IMR-90 (cell line): ENCODE results near the gene KIAA1328. TPM values are rescaled to one million over a fixed set of nuclear protein-coding genes. Genes with fewer than 3 reads are reported as not detected.
A peak's percentile ranks its signal among the peaks of the same experiment; 100 is the strongest.

Experiments
- ATAC-seq: fragments of 200-7000 bp; cut with Tn5 transposase; 2 replicates; pipeline ENCODE4 v1.9.1; 2020; ENCODE audit warnings: low read depth, mild to moderate bottlenecking, moderate library complexity
- BruUV-seq: library from RNA; stranded (reverse); fragments of 400-500 nt; replicated peaks from 2 replicates; lab custom pipeline; 2021; lab: Mats Ljungman, UMichigan
- CTCF ChIA-PET: fragments of 300-600 bp; formaldehyde crosslinking; extraction: SDS; loops from one replicate; lab custom pipeline; 2021; ENCODE audit warnings: antibody characterized with exemption; lab: Yijun Ruan, JAX
- POLR2A ChIA-PET: fragments of 300-600 bp; sonication (Branson Sonifier 250); formaldehyde crosslinking; loops from one replicate; lab custom pipeline; 2022; ENCODE audit warnings: antibody characterized with exemption; ENCODE audit not compliant: unreplicated experiment; lab: Charles Lee
- DNase-seq: peaks from one replicate; pipeline ENCODE4 v3.0.0; 2013
- H2AFZ ChIP-seq: replicated peaks from 2 replicates; pipeline ENCODE3; 2013; ENCODE audit warnings: low read length, mild to moderate bottlenecking; ENCODE audit not compliant: poor library complexity
- H2AK5ac ChIP-seq: 2 replicates; pipeline ENCODE4 v1.6.1; 2013; ENCODE audit warnings: low read depth, low read length, inconsistent platforms
- H2AK9ac ChIP-seq: replicated peaks from 2 replicates; pipeline ENCODE3; 2013; ENCODE audit warnings: mild to moderate bottlenecking, low read depth, low read length, moderate library complexity; ENCODE audit not compliant: poor library complexity
- H2BK120ac ChIP-seq: 2 replicates; pipeline ENCODE4 v1.6.1; 2013; ENCODE audit warnings: low read depth, low read length, inconsistent platforms
- H2BK15ac ChIP-seq: 3 replicates; pipeline ENCODE4 v1.6.1; 2013; ENCODE audit warnings: low read depth, low read length, inconsistent platforms
- H2BK20ac ChIP-seq: 2 replicates; pipeline ENCODE4 v1.6.1; 2013; ENCODE audit warnings: low read depth, mild to moderate bottlenecking, inconsistent platforms, low read length, moderate library complexity
- H2BK5ac ChIP-seq: 2 replicates; pipeline ENCODE4 v1.6.1; 2013; ENCODE audit warnings: mild to moderate bottlenecking, low read depth, low read length, inconsistent platforms; ENCODE audit not compliant: poor library complexity, severe bottlenecking
- H3K14ac ChIP-seq: replicated peaks from 2 replicates; pipeline ENCODE4 v1.6.1; 2013; ENCODE audit warnings: low read depth, low read length, inconsistent platforms
- H3K18ac ChIP-seq: 2 replicates; pipeline ENCODE4 v1.6.1; 2013; ENCODE audit warnings: low read depth, low read length, control low read depth
- H3K23ac ChIP-seq: 2 replicates; pipeline ENCODE4 v1.6.1; 2013; ENCODE audit warnings: low read depth, low read length, inconsistent platforms
- H3K27ac ChIP-seq: 2 replicates; pipeline ENCODE4 v1.5.1; 2013; ENCODE audit warnings: mild to moderate bottlenecking, control low read depth, low read length; ENCODE audit not compliant: insufficient read depth
- H3K27me3 ChIP-seq: 2 replicates; pipeline ENCODE4 v1.6.1; 2013; ENCODE audit warnings: low read length; ENCODE audit not compliant: control insufficient read depth, insufficient read depth
- H3K36me3 ChIP-seq: 2 replicates; pipeline ENCODE4 v1.6.1; 2013; ENCODE audit warnings: low read length, mixed read lengths; ENCODE audit not compliant: control insufficient read depth, insufficient read depth
- H3K4ac ChIP-seq: 2 replicates; pipeline ENCODE4 v1.6.1; 2013; ENCODE audit warnings: low read depth, low read length, inconsistent platforms
- H3K4me1 ChIP-seq: 2 replicates; pipeline ENCODE4 v1.6.1; 2013; ENCODE audit warnings: low read length, mixed read lengths; ENCODE audit not compliant: control insufficient read depth, insufficient read depth
- H3K4me2 ChIP-seq: 2 replicates; pipeline ENCODE4 v1.6.1; 2013; ENCODE audit warnings: low read depth, mild to moderate bottlenecking, control low read depth, low read length, moderate library complexity
- H3K4me3 ChIP-seq: 2 replicates; pipeline ENCODE4 v1.5.1; 2013; ENCODE audit warnings: low read depth, mild to moderate bottlenecking, control low read depth, low read length, moderate library complexity; ENCODE audit not compliant: insufficient read depth
- H3K56ac ChIP-seq: 2 replicates; pipeline ENCODE4 v1.6.1; 2013; ENCODE audit warnings: low read length, inconsistent platforms; ENCODE audit not compliant: insufficient read depth; ENCODE audit errors: extremely low read depth
- H3K79me1 ChIP-seq, 2 experiments: 2 replicates each; pipeline ENCODE4 v1.6.1; 2013; ENCODE audit warnings: low read length in 2 of 2, inconsistent platforms in 1 of 2, low read depth in 1 of 2
- H3K9ac ChIP-seq: 2 replicates; pipeline ENCODE4 v1.6.1; 2013; ENCODE audit warnings: low read depth, low read length, control low read depth
- H3K9me1 ChIP-seq: 2 replicates; pipeline ENCODE4 v1.6.1; 2013; ENCODE audit warnings: low read length, inconsistent platforms; ENCODE audit not compliant: insufficient read depth
- H3K9me3 ChIP-seq: 2 replicates; pipeline ENCODE4 v1.6.1; 2013; ENCODE audit warnings: low read length; ENCODE audit not compliant: control insufficient read depth, insufficient read depth
- H4K20me1 ChIP-seq: 2 replicates; pipeline ENCODE4 v1.6.1; 2013; ENCODE audit warnings: low read length, inconsistent platforms; ENCODE audit not compliant: insufficient read depth
- H4K5ac ChIP-seq: 2 replicates; pipeline ENCODE4 v1.6.1; 2013; ENCODE audit warnings: mild to moderate bottlenecking, low read depth, low read length, control low read depth
- H4K8ac ChIP-seq, 2 experiments: 2 replicates each; pipeline ENCODE4 v1.6.1; 2013; ENCODE audit warnings: low read depth in 2 of 2, low read length in 2 of 2, control low read depth in 1 of 2, inconsistent platforms in 1 of 2
- H4K91ac ChIP-seq: 2 replicates; pipeline ENCODE4 v1.6.1; 2013; ENCODE audit warnings: low read depth, low read length, inconsistent platforms; ENCODE audit not compliant: insufficient read depth
- CTCF ChIP-seq: conservative IDR thresholded peaks from 2 replicates; pipeline ENCODE4 v1.5.1; 2012; ENCODE audit warnings: mild to moderate bottlenecking, low read depth, low read length, improper control_type of control experiment
- MAZ ChIP-seq: IDR thresholded peaks from 2 replicates; pipeline ENCODE4 v1.6.1; 2012; ENCODE audit warnings: low read depth, mild to moderate bottlenecking, low read length, improper control_type of control experiment, moderate library complexity, borderline replicate concordance
- RAD21 ChIP-seq: IDR thresholded peaks from 2 replicates; pipeline ENCODE4 v1.6.1; 2012; ENCODE audit warnings: low read length, improper control_type of control experiment
- RFX5 ChIP-seq: IDR thresholded peaks from 2 replicates; pipeline ENCODE4 v1.8.0; 2012; ENCODE audit warnings: low read depth, mild to moderate bottlenecking, low read length, moderate library complexity
- SMC3 ChIP-seq: fragments of 150-350 bp; IDR thresholded peaks from 2 replicates; pipeline ENCODE4 v1.6.1; 2016; ENCODE audit warnings: low read depth, mild to moderate bottlenecking, antibody characterized with exemption, low read length, moderate library complexity
- WGBS, 2 experiments: methylation state at CpG; one replicate each; pipeline versions ENCODE4 v1.1.5 to v1.1.7; 2013; ENCODE audit warnings: missing lambda C conversion rate in 2 of 2; ENCODE audit not compliant: insufficient read length in 1 of 2; ENCODE audit errors: extremely low coverage in 2 of 2; 5-methylcytosine and 5-hydroxymethylcytosine counted together
- dilution Hi-C: fragments of 300-500 bp; cut with HindIII; formaldehyde crosslinking; loops from one replicate; pipeline ENCODE4 v1.14.3; 2018; ENCODE audit warnings: low sequenced_read_pairs; ENCODE audit not compliant: unreplicated experiment
- in situ Hi-C: fragments of 300-500 bp; cut with MboI; formaldehyde crosslinking; loops from 3 replicates; pipeline ENCODE4 v1.14.3; 2019; ENCODE audit warnings: low sequenced_read_pairs, inconsistent platforms, mixed read lengths
- intact Hi-C: fragments of 100-400 bp; cut with micrococcal nuclease; formaldehyde crosslinking; loops from 2 replicates; pipeline ENCODE4 v1.10.0; 2022
- polyA plus RNA-seq, 3 experiments: library from polyadenylated mRNA; depleted of rRNA; stranded (reverse); fragments of >200 nt; gene quantifications; 2 replicates each; pipeline ENCODE4 v1.2.3, GENCODE V29; 2012; ENCODE audit warnings: low replicate concordance in 1 of 3
- total RNA-seq: library from RNA; depleted of rRNA; stranded (reverse); fragments of >200 nt; gene quantifications from 2 replicates; pipeline ENCODE4 v1.2.3, GENCODE V29; 2012

The KIAA1328 gene
- total and polyA plus RNA-seq, 2 of the 4 experiments (the other 2 are of a cell fraction) = 2.4 to 7.0 TPM

GRCh38 chr18:36809590-36810381 is 19.1 kb upstream of the KIAA1328 start:
- H3K4me2 ChIP-seq = no peak overlapping the region
- no peak overlapping the region for H3K9ac ChIP-seq
- no peak overlapping the region for H2BK5ac ChIP-seq
- no peak overlapping the region for H3K56ac ChIP-seq
- H3K4me3 ChIP-seq = no peak overlapping the region
- no peak overlapping the region for H4K8ac ChIP-seq
- H3K36me3 ChIP-seq = peaks cover 20% of the 10 kb centered on the region
- no peak overlapping the region for H3K14ac ChIP-seq
- H3K18ac ChIP-seq = no peak overlapping the region
- H3K23ac ChIP-seq = no peak overlapping the region
- peaks cover 2% of the 10 kb centered on the region; the same call in 1 of the 2 replicates for H4K20me1 ChIP-seq
- in situ Hi-C loops (no loop called here), intact Hi-C loops (loop anchor here (1.0 to 5.0 kb wide), 4 partner anchors 52 to 712 kb away; partner anchors contain the start of gene FHOD3), dilution Hi-C loops (no loop called here)
- no peaks in the 10 kb centered on the region for H3K27me3 ChIP-seq
- H2BK20ac ChIP-seq = no peak overlapping the region
- BruUV-seq = no TSS peak
- H2AK9ac ChIP-seq = no peak overlapping the region
- peaks cover 11% of the 10 kb centered on the region for H3K9me1 ChIP-seq
- peak overlapping the region; percentile 42; the same call in 1 of the 2 replicates for H2AK5ac ChIP-seq
- ChIA-PET CTCF (interaction anchor here (0.6 to 2.4 kb wide), 4 partner anchors 8 to 122 kb away, joined by 3 to 8 read pairs (median 6); no protein-coding TSS in a partner anchor), POLR2A (no interaction called here)
- no peak overlapping the region for H3K27ac ChIP-seq
- no peak overlapping the region for H3K4ac ChIP-seq
- H3K79me1 ChIP-seq = peaks cover 15 to 38% of the 10 kb centered on the region in 2 experiments
- DNase-seq = peak; percentile 79
- H2AFZ ChIP-seq = no peak overlapping the region
- no peak overlapping the region for H4K91ac ChIP-seq
- no peak overlapping the region for H4K5ac ChIP-seq
- peak; percentile 70 for ATAC-seq
- H2BK15ac ChIP-seq = no peak overlapping the region
- H3K4me1 ChIP-seq = peaks cover 17% of the 10 kb centered on the region
- H2BK120ac ChIP-seq = no peak overlapping the region
- H3K9me3 ChIP-seq = no peaks in the 10 kb centered on the region
- no CpG with 5 or more reads among the region's 6 CpGs for WGBS, 2 experiments
- peak; percentile 75 for TF ChIP-seq CTCF
- no peak for TF ChIP-seq RFX5
- TF ChIP-seq RAD21 = peak; percentile 73
- TF ChIP-seq SMC3 = peak; percentile 49; the same call in 1 of the 2 replicates
- TF ChIP-seq MAZ = peak; percentile 34; the same call in 1 of the 2 replicates
